Fibroblast of mammary gland (primary cell): Measurements from ENCODE around the gene WFDC8.
A peak's percentile ranks its signal among the peaks of the same experiment; 100 is the strongest.
"Not testable (repeated sequence)": the region's sequence is repeated elsewhere in the genome, so short reads cannot be mapped to it uniquely, and the experiment has no call there.

Experiments
- DNase-seq: peaks from one replicate; pipeline ENCODE4 v3.0.0-alpha.2; 2010; ENCODE audit warnings: low read depth
- H3K4me3 ChIP-seq: 2 replicates; pipeline ENCODE4 v1.5.1; 2011; ENCODE audit warnings: low read depth, mild to moderate bottlenecking, low read length, moderate library complexity; ENCODE audit not compliant: control insufficient read depth
- CTCF ChIP-seq: conservative IDR thresholded peaks from 2 replicates; pipeline ENCODE4 v1.5.1; 2011; ENCODE audit warnings: low read depth, low read length, inconsistent platforms; ENCODE audit not compliant: control insufficient read depth, insufficient read depth

The WFDC8 gene

DNA sequence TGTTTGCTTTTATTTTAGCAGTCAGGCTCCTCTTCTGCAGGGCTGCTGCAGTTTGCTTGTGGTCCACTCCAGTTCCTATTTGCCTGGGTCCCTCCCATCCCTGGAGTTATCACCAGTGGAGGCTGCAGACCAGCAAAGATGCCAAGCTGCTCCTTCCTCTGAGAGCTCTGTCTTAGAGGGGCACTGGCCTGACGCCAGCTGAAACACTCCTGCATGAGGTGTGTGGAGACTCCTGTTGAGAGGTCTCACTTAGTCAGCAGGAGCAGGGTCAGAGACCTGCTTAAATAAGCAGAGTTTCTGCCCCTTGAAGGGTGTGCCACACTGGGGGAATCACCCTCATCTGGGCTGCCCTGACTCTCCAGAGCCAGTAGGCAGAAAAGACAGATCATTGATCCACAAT, 16.2 kb upstream of the WFDC8 start:
- DNase-seq: no peak
- no peak for TF ChIP-seq CTCF

GRCh38 chr20:45593498-45593897, 14.4 kb upstream of the WFDC8 start:
- no peak for TF ChIP-seq CTCF
- no peak for DNase-seq
- H3K4me3 ChIP-seq: no peak overlapping the region

More for the DNA sequence above, 16.2 kb upstream of the WFDC8 start:
- H3K4me3 ChIP-seq: no peak overlapping the region

DNA sequence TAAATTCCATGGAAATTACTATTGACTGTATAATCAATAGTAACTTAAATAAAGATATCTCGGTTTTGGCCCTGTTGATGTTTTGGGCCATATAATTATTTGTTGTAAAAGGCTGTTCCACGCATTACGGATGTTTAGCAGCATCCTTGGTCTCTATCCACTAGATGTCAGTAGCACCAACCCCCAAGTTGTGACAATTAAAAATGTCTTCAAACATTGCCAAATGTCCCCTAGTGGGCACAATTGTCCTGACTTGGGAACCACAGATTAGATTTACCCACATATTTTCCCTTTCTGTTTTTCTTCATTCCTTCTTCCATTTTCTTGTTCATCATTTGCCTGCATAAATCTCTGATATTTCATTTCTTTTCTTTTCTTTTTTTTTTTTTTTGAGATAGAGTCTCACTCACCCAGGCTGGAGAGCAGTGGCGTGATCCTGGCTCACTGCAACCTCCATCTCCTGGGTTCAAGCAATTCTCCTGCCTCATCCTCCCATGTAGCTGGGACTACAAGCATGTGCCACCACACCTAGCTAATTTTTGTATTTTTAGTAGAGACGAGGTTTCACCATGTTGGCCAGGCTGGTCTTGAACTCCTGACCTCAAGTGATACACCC, 13.6 kb upstream of the WFDC8 start:
- DNase-seq: peak; percentile 71
- no peak overlapping the region for H3K4me3 ChIP-seq
- TF ChIP-seq CTCF: peak; percentile 85

DNA sequence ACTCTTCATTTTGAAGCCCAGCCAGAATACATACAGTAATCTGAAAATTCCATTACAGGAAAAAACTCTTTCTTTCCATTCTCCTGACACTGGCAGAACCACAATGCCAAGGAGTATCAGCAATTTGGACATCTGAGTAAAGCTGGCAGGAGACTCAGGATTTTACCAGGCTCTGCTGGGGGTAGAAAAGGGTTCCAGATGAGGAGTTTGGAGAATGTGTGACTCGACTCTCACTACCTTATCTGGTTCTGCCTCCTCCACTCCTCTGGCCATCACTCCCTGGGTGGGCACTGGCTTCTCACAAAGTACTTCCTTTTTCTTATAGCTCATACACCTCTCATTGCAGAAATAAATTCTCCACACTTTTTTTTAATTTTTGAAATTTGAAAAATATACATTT, 10.6 kb upstream of the WFDC8 start:
- TF ChIP-seq CTCF: no peak
- DNase-seq: no peak
- H3K4me3 ChIP-seq: no peak overlapping the region

DNA sequence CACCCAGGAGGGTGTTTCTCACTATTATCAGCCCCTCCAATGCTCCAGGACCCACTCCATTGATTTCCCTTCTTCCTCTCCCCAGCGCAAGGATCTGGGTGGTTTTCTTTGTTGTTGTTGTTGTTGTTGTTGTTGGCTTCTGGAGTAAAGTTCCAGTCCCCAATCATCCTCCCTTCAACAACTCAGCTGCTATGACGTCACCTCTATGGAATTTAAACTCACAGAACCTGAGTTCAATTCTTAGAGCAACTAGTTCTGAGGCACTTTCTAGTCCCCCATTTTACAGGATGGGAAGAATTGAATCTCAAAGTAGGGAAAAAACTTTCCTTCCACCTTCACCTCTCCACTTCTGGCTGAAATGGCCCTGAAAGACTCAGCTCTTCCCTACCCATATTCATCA, 9.7 kb upstream of the WFDC8 start:
- no peak overlapping the region for H3K4me3 ChIP-seq
- no peak for DNase-seq
- TF ChIP-seq CTCF: no peak

GRCh38 chr20:45585986-45586385, 6.9 kb upstream of the WFDC8 start:
- peak; percentile 54 for DNase-seq

GRCh38 chr20:45584294-45584693, 5.2 kb upstream of the WFDC8 start:
- DNase-seq, H3K4me3 ChIP-seq: not testable (repeated sequence)

More at GRCh38 chr20:45585986-45586385, 6.9 kb upstream of the WFDC8 start:
- H3K4me3 ChIP-seq: not testable (repeated sequence)

DNA sequence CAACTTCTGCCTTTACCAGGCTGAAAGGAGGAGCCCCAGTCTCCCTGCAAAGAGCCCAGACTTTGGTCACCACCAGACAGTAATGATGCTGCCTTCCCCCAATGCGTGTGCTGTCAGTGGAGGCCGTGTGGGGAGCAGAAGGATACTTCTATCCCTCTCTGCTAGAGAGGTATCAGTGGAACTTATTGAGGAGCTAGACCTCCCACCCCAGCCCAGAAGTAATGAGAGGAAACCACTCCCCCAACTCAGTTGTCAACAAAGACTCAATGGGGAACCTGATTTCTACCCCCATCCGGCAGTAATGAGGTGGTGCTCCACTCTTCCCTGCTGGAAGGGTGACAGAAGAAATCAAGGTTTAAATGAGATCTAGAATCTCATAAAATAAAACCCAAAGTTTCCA, 4.4 kb upstream of the WFDC8 start:
- H3K4me3 ChIP-seq: no peak overlapping the region
- TF ChIP-seq CTCF: no peak
- no peak for DNase-seq
